Sciatic nerve (tissue), 2 donors: ENCODE results near the gene PAQR4. TPM values are rescaled to one million over a fixed set of nuclear protein-coding genes. Genes with fewer than 3 reads are reported as not detected.
A peak's percentile ranks its signal among the peaks of the same experiment; 100 is the strongest.

ENCODE experiments used
- ATAC-seq: fragments of 200-7000 bp; cut with Tn5 transposase; one replicate; pipeline ENCODE4 v1.9.1; 2020; ENCODE audit warnings: mild to moderate bottlenecking, moderate library complexity
- DNase-seq: peaks from one replicate; pipeline ENCODE4 v3.0.0-alpha.2; 2020; ENCODE audit warnings: low spot score
- intact Hi-C: fragments of 100-400 bp; cut with DNase I; formaldehyde crosslinking; loops from one replicate; pipeline ENCODE4 v1.14.2; 2022
- total RNA-seq: library from RNA; stranded (reverse); fragmentation: NEBNext Ultra II Directional; extraction: Animal tissue kit (Norgen Biotek cat#: 25700); gene quantifications from one replicate; pipeline ENCODE4 v1.2.1, GENCODE V29; 2021
- donor health status: DM: no; HTN: no; CAD: no.
- donor health status: DM: no; HTN: no; CAD: no.

The PAQR4 gene
- total RNA-seq, 1 donor from 2014 or later: 6.6 TPM

GRCh38 chr16:2974319-2975056 lies 5.3 kb downstream of the PAQR4 start:
- DNase-seq (no peak), ATAC-seq (no peak)
- intact Hi-C loops: no loop called here

GRCh38 chr16:2975161-2975795 lies 6.1 kb downstream of the PAQR4 start:
- ATAC-seq (no peak), DNase-seq (no peak)
- intact Hi-C loops: no loop called here

GRCh38 chr16:2976201-2976600 lies 7.1 kb downstream of the PAQR4 start:
- intact Hi-C loops: no loop called here
- no peak for DNase-seq
- no peak for ATAC-seq

- ATAC-seq (no peak), DNase-seq (no peak)
- intact Hi-C loops: no loop called here
These were observed 7.5 kb downstream of the PAQR4 start for GRCh38 chr16:2976673-2977072.

DNA sequence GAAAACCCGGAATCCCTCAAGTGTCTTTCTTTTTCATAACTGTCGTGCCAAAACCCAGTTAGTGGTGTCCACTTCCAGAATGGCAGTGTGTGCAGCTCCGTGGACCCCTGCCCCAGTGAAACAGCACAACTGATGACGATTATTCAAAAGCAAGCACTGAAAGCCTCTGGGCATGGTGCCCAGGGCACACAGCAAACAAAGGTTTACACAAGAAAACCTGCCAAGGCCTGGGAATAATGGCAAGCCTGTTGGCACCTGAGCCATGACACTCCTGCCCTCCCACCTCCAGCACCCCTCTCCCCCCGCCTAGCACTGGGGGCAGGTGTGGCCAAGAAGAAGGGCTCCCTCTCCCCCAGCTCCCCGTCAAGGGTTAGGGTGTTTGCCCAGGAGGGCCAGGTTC lies 8.3 kb downstream of the PAQR4 start:
- intact Hi-C loops: no loop called here
- no peak for DNase-seq
- ATAC-seq: no peak

DNA sequence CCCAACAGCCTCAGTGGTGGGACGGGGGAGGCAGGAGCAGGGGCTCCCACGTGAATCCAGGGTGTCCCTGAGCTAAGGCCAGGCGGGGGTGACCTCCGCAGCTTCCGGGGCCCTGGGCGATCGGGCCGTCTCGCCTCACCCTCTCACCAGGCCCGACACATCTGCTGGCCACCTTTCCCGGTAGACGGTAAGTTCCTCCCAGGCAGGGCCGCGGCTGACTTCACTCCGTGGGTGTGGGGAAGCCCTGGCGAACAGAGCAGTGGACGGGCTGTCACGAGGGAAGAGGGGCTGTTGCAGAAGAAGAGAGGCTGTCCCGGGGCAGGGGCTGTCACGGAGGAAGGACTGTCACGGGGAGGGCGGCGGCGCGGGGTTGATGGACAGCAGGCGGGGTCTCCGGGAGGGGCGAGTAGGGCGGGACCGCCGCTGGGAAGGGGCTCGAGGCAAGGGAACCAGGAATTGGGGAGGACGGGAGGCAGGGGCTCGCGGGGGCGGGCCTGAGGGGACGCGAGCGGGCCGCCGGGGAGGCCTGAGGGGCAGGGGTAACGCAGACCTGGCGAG lies 10.6 kb downstream of the PAQR4 start:
- no peak for ATAC-seq
- intact Hi-C loops: no loop called here
- no peak for DNase-seq

GRCh38 chr16:2980227-2981176 lies 11.4 kb downstream of the PAQR4 start, which contains the start of gene PKMYT1:
Gene PKMYT1 (minus strand): TSS chr16:2980446. CDS start chr16:2979657, 789 bp downstream.
- peak; percentile 95 for DNase-seq
- peak; percentile 95 for ATAC-seq
- intact Hi-C loops: no loop called here

DNA sequence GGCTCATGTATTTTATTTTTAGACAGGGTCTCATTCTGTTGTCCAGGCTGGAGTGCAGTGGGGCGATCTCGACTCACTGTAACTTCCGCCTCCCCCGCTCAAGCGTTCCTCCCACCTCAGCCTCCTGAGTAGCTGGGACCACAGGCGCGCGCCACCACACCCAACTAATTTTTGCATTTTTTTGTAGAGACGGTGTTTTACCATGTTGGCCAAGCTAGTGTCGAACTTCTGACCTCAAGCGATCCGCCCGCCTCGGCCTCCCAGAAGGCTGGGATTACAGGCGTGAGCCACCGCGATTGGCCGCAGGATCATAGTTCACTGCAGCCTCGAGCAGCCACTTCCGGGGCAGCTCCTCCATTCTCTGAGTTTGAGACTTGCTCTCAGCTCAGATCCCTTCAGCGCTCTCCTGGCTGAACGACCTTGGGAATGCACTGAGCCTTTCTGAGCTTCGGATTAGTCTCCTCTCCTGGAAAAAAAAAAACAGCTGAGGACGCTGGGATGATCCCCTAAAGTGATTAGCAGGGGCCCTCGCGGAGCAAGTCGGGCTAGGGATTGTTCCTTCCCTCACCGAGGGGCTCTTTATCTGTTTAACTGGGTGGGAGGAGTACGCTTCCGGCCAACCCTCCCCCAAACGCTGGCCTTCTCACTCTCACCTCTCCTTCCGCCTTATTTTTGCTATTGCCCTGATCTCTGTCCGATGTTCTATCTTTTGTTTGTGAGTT lies 12.2 kb downstream of the PAQR4 start:
- ATAC-seq (no peak), DNase-seq (no peak)
- intact Hi-C loops: no loop called here

DNA sequence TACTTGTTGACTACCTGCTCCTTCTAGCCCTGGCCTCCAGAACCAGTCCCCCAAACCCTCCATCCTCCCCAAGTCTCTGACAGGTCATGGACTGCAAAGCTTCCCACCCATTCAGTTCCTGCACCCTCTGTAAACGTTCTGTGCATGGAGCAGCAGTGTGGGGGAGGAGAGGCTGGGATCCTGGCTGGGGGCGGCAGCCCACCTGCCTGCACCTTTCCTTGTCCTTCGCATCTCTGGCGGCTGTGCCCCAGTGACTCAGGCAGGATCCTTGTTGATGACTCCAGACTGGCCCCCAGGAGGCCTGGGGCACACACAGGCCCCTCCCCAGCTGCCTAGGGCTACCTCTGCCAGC lies 12.7 kb downstream of the PAQR4 start:
- ATAC-seq: no peak
- intact Hi-C loops: no loop called here
- no peak for DNase-seq

GRCh38 chr16:2982402-2982801 lies 13.3 kb downstream of the PAQR4 start:
- DNase-seq: no peak
- ATAC-seq: no peak
- intact Hi-C loops: no loop called here

- DNase-seq (peak; percentile 86), ATAC-seq (peak; percentile 63)
- intact Hi-C loops: no loop called here
These were observed 14.6 kb downstream of the PAQR4 start for GRCh38 chr16:2983706-2984136.

DNA sequence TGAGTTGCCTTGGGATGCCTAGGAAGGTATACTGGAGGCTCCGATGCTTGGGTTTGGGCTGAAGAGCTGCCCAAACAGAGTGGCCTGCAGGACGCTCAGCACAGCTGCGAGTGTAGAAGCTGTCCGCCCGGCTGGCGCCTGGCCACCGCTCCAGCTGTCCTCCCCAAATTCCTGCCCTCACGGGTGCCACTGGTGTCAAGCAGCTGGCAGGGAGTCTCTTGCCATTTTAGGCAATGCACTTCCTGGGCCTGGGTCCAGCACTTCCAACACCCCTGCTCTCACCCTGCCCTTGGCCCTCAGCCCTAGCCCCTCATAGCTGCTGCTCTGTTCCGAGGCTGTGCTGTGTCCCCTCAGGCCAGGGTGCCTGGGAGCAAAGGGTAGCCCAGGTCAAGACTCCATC lies 16.3 kb downstream of the PAQR4 start:
- intact Hi-C loops: no loop called here
- no peak for ATAC-seq

GRCh38 chr16:2985893-2986355 lies 16.8 kb downstream of the PAQR4 start:
- DNase-seq: no peak
- intact Hi-C loops: no loop called here
- ATAC-seq: no peak

More for the DNA sequence above, 16.3 kb downstream of the PAQR4 start:
- no peak for DNase-seq

GRCh38 chr16:2986623-2987188 lies 17.6 kb downstream of the PAQR4 start:
- no peak for ATAC-seq
- intact Hi-C loops: no loop called here
- no peak for DNase-seq

DNA sequence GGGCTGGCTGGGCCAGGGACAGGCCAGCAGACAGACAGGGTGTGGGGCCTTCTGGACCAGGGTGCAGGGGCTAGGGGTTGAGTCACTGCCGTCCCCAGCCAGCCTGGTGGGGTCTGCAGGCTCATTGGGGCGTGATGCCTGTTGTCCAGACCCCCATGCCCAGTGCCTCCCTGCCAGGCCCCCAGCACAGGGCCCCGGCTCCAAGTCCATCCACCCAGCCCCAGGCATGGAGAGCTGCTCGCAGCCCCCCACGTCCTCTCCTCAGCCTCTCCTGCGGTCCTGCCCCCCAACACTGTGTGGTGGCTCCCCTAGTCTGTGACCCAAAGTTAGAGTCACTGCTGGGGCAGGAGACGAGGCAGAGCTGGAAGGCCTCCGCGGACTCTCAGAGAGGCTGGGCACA lies 18.1 kb downstream of the PAQR4 start:
- DNase-seq (no peak), ATAC-seq (no peak)
- intact Hi-C loops: no loop called here

GRCh38 chr16:2987833-2988232 lies 18.7 kb downstream of the PAQR4 start:
- intact Hi-C loops: no loop called here
- no peak for DNase-seq
- ATAC-seq: no peak

- DNase-seq (no peak), ATAC-seq (no peak)
- intact Hi-C loops: no loop called here
These were observed 19.5 kb downstream of the PAQR4 start for GRCh38 chr16:2988590-2989099.

- ATAC-seq (no peak), DNase-seq (no peak)
- intact Hi-C loops: no loop called here
These were observed 21.7 kb downstream of the PAQR4 start for GRCh38 chr16:2990891-2991290.
